Mesenchymal stem cell (in vitro differentiated cells and primary cell): Measurements from ENCODE around the gene BNIP5.

ENCODE experiments used
- DNase-seq: peaks from one replicate; pipeline ENCODE4 v3.0.0-alpha.2; 2013
- H2AFZ ChIP-seq: one replicate; pipeline ENCODE4 v1.6.1; 2013; ENCODE audit warnings: low read depth, mild to moderate bottlenecking, control low read depth, inconsistent platforms, low read length, moderate library complexity
- H2AK5ac ChIP-seq: 2 replicates; pipeline ENCODE4 v1.6.1; 2013; ENCODE audit warnings: low read length, moderate library complexity, mild to moderate bottlenecking, inconsistent platforms; ENCODE audit not compliant: severe bottlenecking
- H2BK120ac ChIP-seq: one replicate; pipeline ENCODE4 v1.6.1; 2013; ENCODE audit warnings: low read depth, mild to moderate bottlenecking, inconsistent platforms, low read length, moderate library complexity
- H2BK12ac ChIP-seq, 2 experiments: one replicate each; pipeline ENCODE4 v1.6.1; 2013; ENCODE audit warnings: inconsistent platforms in 2 of 2, low read length in 2 of 2, mild to moderate bottlenecking in 2 of 2, moderate library complexity in 2 of 2, control low read depth in 1 of 2
- H2BK15ac ChIP-seq: one replicate; pipeline ENCODE4 v1.6.1; 2013; ENCODE audit warnings: mild to moderate bottlenecking, low read depth, inconsistent platforms; ENCODE audit not compliant: poor library complexity, severe bottlenecking
- H2BK5ac ChIP-seq: 2 replicates; pipeline ENCODE4 v1.6.1; 2013; ENCODE audit warnings: low read depth, mild to moderate bottlenecking, low read length, control low read depth, inconsistent platforms; ENCODE audit not compliant: poor library complexity, severe bottlenecking
- H3K14ac ChIP-seq, 2 experiments: one replicate each; pipeline ENCODE4 v1.6.1; 2013; ENCODE audit warnings: inconsistent platforms in 2 of 2, low read length in 2 of 2, control low read depth in 1 of 2, mild to moderate bottlenecking in 1 of 2, moderate library complexity in 1 of 2
- H3K18ac ChIP-seq, 2 experiments: one replicate each; pipeline ENCODE4 v1.6.1; 2013; ENCODE audit warnings: inconsistent platforms in 2 of 2, low read length in 2 of 2, control low read depth in 1 of 2, low read depth in 1 of 2, mild to moderate bottlenecking in 1 of 2
- H3K23ac ChIP-seq, 2 experiments: one replicate each; pipeline ENCODE4 v1.6.1; 2013; ENCODE audit warnings: inconsistent platforms in 2 of 2, low read length in 2 of 2, mild to moderate bottlenecking in 2 of 2, moderate library complexity in 2 of 2, control low read depth in 1 of 2
- H3K27ac ChIP-seq: 2 replicates; pipeline ENCODE4 v1.5.1; 2013; ENCODE audit warnings: mild to moderate bottlenecking, moderate library complexity, low read length, control low read depth, inconsistent platforms; ENCODE audit not compliant: poor library complexity, severe bottlenecking
- H3K27me3 ChIP-seq, 2 experiments: 2 replicates each; pipeline versions ENCODE4 v1.6.1 to v1.7.0; 2013; ENCODE audit warnings: low read length in 2 of 2, mild to moderate bottlenecking in 2 of 2, moderate library complexity in 2 of 2, control low read depth in 1 of 2, inconsistent platforms in 1 of 2; ENCODE audit not compliant: control insufficient read depth in 1 of 2, insufficient read depth in 1 of 2
- H3K36me3 ChIP-seq, 2 experiments: 2 replicates each; pipeline versions ENCODE4 v1.6.1 to v1.7.0; 2013; ENCODE audit warnings: low read length in 2 of 2, control low read depth in 1 of 2, inconsistent platforms in 1 of 2, low read depth in 1 of 2, mild to moderate bottlenecking in 1 of 2; ENCODE audit not compliant: insufficient read depth in 2 of 2, control insufficient read depth in 1 of 2
- H3K4ac ChIP-seq, 2 experiments: one replicate each; pipeline ENCODE4 v1.6.1; 2013; ENCODE audit warnings: inconsistent platforms in 2 of 2, low read length in 2 of 2, mild to moderate bottlenecking in 2 of 2, moderate library complexity in 2 of 2, control low read depth in 1 of 2, low read depth in 1 of 2
- H3K4me1 ChIP-seq: 2 replicates; pipeline ENCODE4 v1.6.1; 2013; ENCODE audit warnings: low read depth, low read length, control low read depth; ENCODE audit not compliant: control insufficient read depth, insufficient read depth
- H3K4me2 ChIP-seq: 2 replicates; pipeline ENCODE4 v1.6.1; 2013; ENCODE audit warnings: low read length, mild to moderate bottlenecking, inconsistent platforms; ENCODE audit not compliant: poor library complexity, severe bottlenecking
- H3K4me3 ChIP-seq, 2 experiments: 2 replicates each; pipeline versions ENCODE4 v1.5.1 to v1.7.0; 2013; ENCODE audit warnings: low read length in 2 of 2, mild to moderate bottlenecking in 2 of 2, control low read depth in 1 of 2, low read depth in 1 of 2; ENCODE audit not compliant: insufficient read depth in 1 of 2
- H3K79me1 ChIP-seq: replicated peaks from 2 replicates; pipeline ENCODE4 v1.6.1; 2013; ENCODE audit warnings: mild to moderate bottlenecking, control low read depth, low read length, inconsistent platforms; ENCODE audit not compliant: poor library complexity, severe bottlenecking
- H3K9ac ChIP-seq: 2 replicates; pipeline ENCODE4 v1.7.0; 2013; ENCODE audit warnings: mild to moderate bottlenecking, low read length, moderate library complexity
- H3K9me3 ChIP-seq: 2 replicates; pipeline ENCODE4 v1.7.0; 2013; ENCODE audit warnings: mild to moderate bottlenecking, low read length; ENCODE audit not compliant: control insufficient read depth
- H4K8ac ChIP-seq: one replicate; pipeline ENCODE4 v1.6.1; 2013; ENCODE audit warnings: inconsistent platforms, mild to moderate bottlenecking, low read length, moderate library complexity
- H4K91ac ChIP-seq: one replicate; pipeline ENCODE4 v1.6.1; 2013; ENCODE audit warnings: mild to moderate bottlenecking, low read length, inconsistent platforms
- WGBS: methylation state at CpG from one replicate; pipeline ENCODE4 v1.1.7; 2013; ENCODE audit warnings: mixed read lengths; 5-methylcytosine and 5-hydroxymethylcytosine counted together

BNIP5 gene

GRCh38 chr6:36267731-36268477 lies 68.8 kb downstream of the BNIP5 start:
- H3K4me3 ChIP-seq: no peak overlapping the region
- H3K36me3 ChIP-seq: no peaks in the 10 kb centered on the region
- H3K27me3 ChIP-seq: peaks cover 45 to 47% of the 10 kb centered on the region in 2 experiments
- no peaks in the 10 kb centered on the region for H3K79me1 ChIP-seq
- no peak overlapping the region for H4K8ac ChIP-seq
- H3K9ac ChIP-seq: no peak overlapping the region
- H2BK5ac ChIP-seq: no peak overlapping the region
- WGBS: 95% methylated on average over 4 of the region's 4 CpGs
- H3K14ac ChIP-seq: no peak overlapping the region
- no peak overlapping the region for H2BK120ac ChIP-seq
- H3K4me1 ChIP-seq: peaks cover 1% of the 10 kb centered on the region
- H3K4ac ChIP-seq: no peak overlapping the region
- no peak overlapping the region for H3K27ac ChIP-seq
- no peak overlapping the region for H3K18ac ChIP-seq
- H3K9me3 ChIP-seq: peaks cover 11% of the 10 kb centered on the region
- no peak overlapping the region for H2BK15ac ChIP-seq
- no peak overlapping the region for H3K4me2 ChIP-seq
- no peak overlapping the region for H4K91ac ChIP-seq
- no peak overlapping the region for H2BK12ac ChIP-seq
- H2AK5ac ChIP-seq: no peak overlapping the region
- no peak overlapping the region for H2AFZ ChIP-seq
- no peak overlapping the region for H3K23ac ChIP-seq
- no peak for DNase-seq

DNA sequence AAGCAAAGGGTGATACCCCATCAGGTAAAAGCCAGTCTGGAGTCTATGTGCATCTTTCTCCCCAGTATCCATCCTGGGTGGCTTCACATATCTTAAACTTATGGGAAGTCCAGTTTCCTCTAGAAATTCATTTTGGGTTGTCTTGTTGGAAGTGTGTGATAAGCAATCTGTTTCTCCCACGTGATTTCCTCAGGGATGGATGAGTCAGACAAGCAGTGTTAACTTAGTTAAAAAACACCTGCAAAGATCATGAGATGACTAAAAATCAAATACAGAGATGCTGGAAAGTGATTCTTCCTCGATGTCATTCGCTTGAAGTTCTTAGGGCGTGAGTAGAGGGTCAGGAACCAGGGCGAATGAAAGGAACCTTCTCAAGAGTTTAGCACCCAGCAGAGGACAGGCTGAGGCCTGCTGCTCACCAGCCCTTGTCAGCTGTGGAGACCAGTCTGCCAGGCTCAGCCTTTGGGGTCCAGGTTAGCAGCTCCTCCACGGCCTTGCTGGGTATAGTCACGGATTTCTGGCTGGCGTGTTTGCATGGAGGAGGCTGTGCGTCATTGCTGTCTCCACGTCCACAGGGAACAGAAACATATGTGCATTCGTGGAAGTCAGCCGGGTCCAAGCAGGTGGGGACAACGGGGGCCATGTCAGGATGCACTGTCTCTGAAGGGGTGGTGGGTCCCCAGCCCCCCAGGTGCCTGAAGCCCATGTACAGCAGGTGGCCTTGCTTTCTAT lies 69.6 kb downstream of the BNIP5 start:
- H2AK5ac ChIP-seq: no peak overlapping the region
- no peak overlapping the region for H2AFZ ChIP-seq
- no peak overlapping the region for H2BK120ac ChIP-seq
- H2BK15ac ChIP-seq: no peak overlapping the region
- H3K27me3 ChIP-seq: peaks cover 40 to 45% of the 10 kb centered on the region in 2 experiments
- H3K4ac ChIP-seq: no peak overlapping the region
- H3K79me1 ChIP-seq: no peaks in the 10 kb centered on the region
- no peak overlapping the region for H3K23ac ChIP-seq
- no peak overlapping the region for H4K91ac ChIP-seq
- no peak overlapping the region for H4K8ac ChIP-seq
- H2BK5ac ChIP-seq: no peak overlapping the region
- H3K4me2 ChIP-seq: no peak overlapping the region
- DNase-seq: no peak
- H3K27ac ChIP-seq: no peak overlapping the region
- H3K9me3 ChIP-seq: peaks cover 11% of the 10 kb centered on the region
- H3K14ac ChIP-seq: no peak overlapping the region
- H2BK12ac ChIP-seq: no peak overlapping the region
- H3K9ac ChIP-seq: no peak overlapping the region
- no peak overlapping the region for H3K18ac ChIP-seq
- peaks cover 1% of the 10 kb centered on the region for H3K4me1 ChIP-seq
- no peaks in the 10 kb centered on the region for H3K36me3 ChIP-seq
- WGBS: 90% methylated on average over 13 of the region's 13 CpGs
- H3K4me3 ChIP-seq: no peak overlapping the region
